B cell (primary cell): ENCODE data around the gene PHF20. TPM values are rescaled to one million over a fixed set of nuclear protein-coding genes. Genes with fewer than 3 reads are reported as not detected.

Experiments
- ATAC-seq: fragments of 200-7000 bp; cut with Tn5 transposase; one replicate; pipeline ENCODE4 v1.10.0; 2021; ENCODE audit warnings: low read depth, mild to moderate bottlenecking, moderate number of reproducible peaks, moderate library complexity
- CTCF ChIA-PET: fragments of 350-600 bp; sonication (Branson Sonifier 250); formaldehyde crosslinking; loops from one replicate; lab custom pipeline; 2021; ENCODE audit warnings: antibody characterized with exemption, inconsistent platforms; lab: Charles Lee
- POLR2A ChIA-PET: fragments of 350-600 bp; sonication (Branson Sonifier 250); formaldehyde crosslinking; loops from one replicate; lab custom pipeline; 2021; ENCODE audit warnings: antibody characterized with exemption; lab: Charles Lee
- DNase-seq: peaks from one replicate; pipeline ENCODE4 v3.0.0; 2013
- H2AFZ ChIP-seq: 2 replicates; pipeline ENCODE4 v1.6.1; 2012; ENCODE audit warnings: mild to moderate bottlenecking, low read depth, low read length; ENCODE audit not compliant: insufficient read depth, poor library complexity, severe bottlenecking
- H3K27ac ChIP-seq, 2 donors: 1 replicate in 1 of 2; 2 replicates in 1 of 2; pipeline ENCODE4 v1.5.1; 2012 to 2013; ENCODE audit warnings: low read length in 2 of 2, mild to moderate bottlenecking in 2 of 2, moderate library complexity in 1 of 2
- H3K27me3 ChIP-seq, 4 experiments: fragments of 200-600 bp in 1 of 4; sonication (generic) in 1 of 4; replicated peaks in 1 of 4; 1 replicate in 2 of 4; 2 replicates in 2 of 4; pipeline versions ENCODE4 v1.6.1 to v1.7.0; 2013 to 2016; ENCODE audit warnings: low read length in 3 of 4, mild to moderate bottlenecking in 2 of 4, mixed read lengths in 1 of 4, moderate library complexity in 1 of 4; ENCODE audit not compliant: insufficient read depth in 4 of 4, control insufficient read depth in 3 of 4; ENCODE audit errors: control extremely low read depth in 1 of 4
- H3K36me3 ChIP-seq, 2 experiments: replicated peaks in 1 of 2; 1 replicate in 1 of 2; 2 replicates in 1 of 2; pipeline versions ENCODE4 v1.6.1 to v1.7.1; 2013; ENCODE audit warnings: low read length in 1 of 2; ENCODE audit not compliant: insufficient read depth in 2 of 2, control insufficient read depth in 1 of 2; ENCODE audit errors: control extremely low read depth in 1 of 2, extremely low read depth in 1 of 2
- H3K4me1 ChIP-seq, 2 donors: fragments of 200-600 bp in 1 of 2; sonication (generic) in 1 of 2; 1 replicate in 1 of 2; 2 replicates in 1 of 2; pipeline versions ENCODE4 v1.5.1 to v1.6.1; 2013 to 2017; ENCODE audit warnings: low read length in 2 of 2; ENCODE audit not compliant: control insufficient read depth in 2 of 2, insufficient read depth in 2 of 2
- H3K4me2 ChIP-seq: replicated peaks from 2 replicates; pipeline ENCODE3; 2012; ENCODE audit warnings: mild to moderate bottlenecking, low read depth, low read length; ENCODE audit not compliant: poor library complexity, severe bottlenecking
- H3K4me3 ChIP-seq, 5 experiments: fragments of 200-600 bp in 1 of 5; sonication (generic) in 1 of 5; 1 replicate in 3 of 5; 2 replicates in 2 of 5; pipeline versions ENCODE4 v1.5.1 to v1.7.0; 2011 to 2016; ENCODE audit warnings: low read length in 4 of 5, mild to moderate bottlenecking in 4 of 5, low read depth in 2 of 5, control low read depth in 1 of 5, moderate library complexity in 1 of 5; ENCODE audit not compliant: insufficient read depth in 1 of 5; ENCODE audit errors: control extremely low read depth in 1 of 5, extremely low read depth in 1 of 5
- H3K79me2 ChIP-seq: fragments of 200-600 bp; sonication (generic); one replicate; pipeline ENCODE4 v1.6.0; 2016; ENCODE audit warnings: low read length; ENCODE audit not compliant: control insufficient read depth, insufficient read depth
- H3K9ac ChIP-seq: fragments of 200-600 bp; sonication (generic); 2 replicates; pipeline ENCODE4 v1.6.1; 2017; ENCODE audit warnings: mild to moderate bottlenecking, low read length, moderate library complexity
- H3K9me3 ChIP-seq, 3 donors: one replicate each; pipeline versions ENCODE4 v1.6.1 to v1.7.1; 2013; ENCODE audit warnings: low read length in 2 of 3; ENCODE audit not compliant: control insufficient read depth in 2 of 3, insufficient read depth in 1 of 3; ENCODE audit errors: control extremely low read depth in 1 of 3
- H4K20me1 ChIP-seq: 2 replicates; pipeline ENCODE4 v1.6.0; 2012; ENCODE audit warnings: mild to moderate bottlenecking, low read length; ENCODE audit not compliant: insufficient read depth, control insufficient read depth, poor library complexity, severe bottlenecking
- H3K27ac Mint-ChIP-seq: one replicate; pipeline ENCODE4 v1.8.0; 2021; ENCODE audit warnings: mixed read lengths
- H3K27me3 Mint-ChIP-seq: one replicate; pipeline ENCODE4 v1.8.0; 2021; ENCODE audit warnings: mixed read lengths
- H3K4me1 Mint-ChIP-seq: one replicate; pipeline ENCODE4 v1.8.0; 2021; ENCODE audit warnings: mixed read lengths
- H3K4me3 Mint-ChIP-seq: one replicate; pipeline ENCODE4 v1.8.0; 2021; ENCODE audit warnings: mixed read lengths
- H3K9me3 Mint-ChIP-seq: one replicate; pipeline ENCODE4 v1.8.0; 2022; ENCODE audit warnings: mixed read lengths; ENCODE audit not compliant: insufficient read depth
- EZH2 ChIP-seq: IDR thresholded peaks from 2 replicates; pipeline ENCODE4 v1.6.1; 2012; ENCODE audit warnings: borderline replicate concordance, low read depth, mild to moderate bottlenecking, moderate library complexity, low read length; ENCODE audit not compliant: insufficient read depth, poor library complexity, severe bottlenecking
- WGBS: methylation state at CpG from one replicate; pipeline ENCODE4 v1.1.5; 2013; ENCODE audit warnings: missing lambda C conversion rate; ENCODE audit not compliant: insufficient coverage; 5-methylcytosine and 5-hydroxymethylcytosine counted together
- intact Hi-C: fragments of 100-400 bp; cut with micrococcal nuclease; formaldehyde crosslinking; loops from one replicate; pipeline ENCODE4 v1.10.0; 2022
- polyA plus RNA-seq: library from polyadenylated mRNA; depleted of rRNA; stranded (reverse); fragments of >200 nt; gene quantifications from 2 replicates; pipeline ENCODE4 v1.2.3, GENCODE V29; 2012
- total RNA-seq, 2 donors: library from RNA; stranded (reverse); fragments of 120-200 nt in 1 of 2; gene quantifications; 1 replicate in 1 of 2; 2 replicates in 1 of 2; pipeline versions ENCODE4 v1.2.3 to v1.2.4, GENCODE V29; 2013 to 2022
- TF ChIP-seq, protein P1 (sequence below): fragments of 200-600 bp; IDR thresholded peaks from one replicate; pipeline ENCODE4 v1.8.0; 2022; ENCODE audit warnings: antibody characterized with exemption, mild to moderate bottlenecking

The PHF20 gene
- total and polyA plus RNA-seq, 2 donors (not counting 1 experiment from before 2014, with no cell fraction given) = 53.6 to 92.3 TPM

DNA sequence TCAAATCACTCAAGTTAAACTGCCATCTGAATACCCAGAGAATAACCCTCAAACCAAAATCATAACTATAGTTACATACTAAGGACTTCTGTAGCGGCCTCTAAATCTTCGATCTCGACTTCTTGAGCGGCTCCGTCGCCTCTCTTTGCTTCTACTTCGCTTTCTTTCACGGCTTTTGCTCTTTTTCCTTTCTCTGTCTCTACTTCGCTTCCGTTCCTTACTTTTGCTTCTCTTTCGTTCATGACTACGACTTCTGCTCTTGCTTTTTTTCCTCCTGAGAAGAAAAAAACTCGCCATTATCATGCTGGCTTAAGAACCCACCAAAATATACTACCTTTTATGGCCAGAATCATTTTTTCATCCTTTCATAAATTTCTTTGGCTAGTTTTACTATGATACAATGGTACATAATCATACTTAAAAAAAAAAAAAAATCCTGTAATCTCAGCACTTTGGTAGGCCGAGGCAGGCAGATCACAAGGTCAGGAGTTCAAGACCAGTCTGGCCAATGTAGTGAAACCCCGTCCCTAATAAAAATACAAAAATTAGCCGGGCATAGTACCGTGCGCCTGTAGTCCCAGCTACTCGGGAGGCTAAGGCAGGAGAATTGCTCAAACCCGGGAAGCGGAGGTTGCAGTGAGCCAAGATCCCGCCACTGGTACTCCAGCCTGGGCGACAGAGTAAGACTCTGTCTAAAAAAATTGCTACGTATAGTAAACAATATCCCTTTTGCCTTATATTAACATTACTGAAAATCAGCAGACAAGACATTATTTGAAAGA is 39.8 kb upstream of the PHF20 start:
- Histone ChIP-seq H3K27me3 (no peaks in the 10 kb centered on the region), H3K9me3 (no peaks in the 10 kb centered on the region), H2AFZ (no peak overlapping the region), H3K9ac (no peak overlapping the region), H3K79me2 (peaks cover 98% of the 10 kb centered on the region), H4K20me1 (peaks cover 99% of the 10 kb centered on the region), H3K36me3 (peaks cover 3 to 95% of the 10 kb centered on the region in 2 experiments), H3K27ac (no peak overlapping the region), H3K4me1 (peaks cover 15 to 20% of the 10 kb centered on the region in 2 donors), H3K4me3 (no peak overlapping the region), H3K4me2 (no peak overlapping the region)
- WGBS = 96% methylated on average over 20 of the region's 24 CpGs
- ChIA-PET CTCF (no interaction called here), POLR2A (no interaction called here)
- H3K27me3 Mint-ChIP-seq = no peaks in the 10 kb centered on the region
- intact Hi-C loops = loop anchor here (2.0 kb wide), 1 partner anchor 17 kb away; no protein-coding TSS in a partner anchor
- ATAC-seq = no peak
- TF ChIP-seq, protein P1, sequence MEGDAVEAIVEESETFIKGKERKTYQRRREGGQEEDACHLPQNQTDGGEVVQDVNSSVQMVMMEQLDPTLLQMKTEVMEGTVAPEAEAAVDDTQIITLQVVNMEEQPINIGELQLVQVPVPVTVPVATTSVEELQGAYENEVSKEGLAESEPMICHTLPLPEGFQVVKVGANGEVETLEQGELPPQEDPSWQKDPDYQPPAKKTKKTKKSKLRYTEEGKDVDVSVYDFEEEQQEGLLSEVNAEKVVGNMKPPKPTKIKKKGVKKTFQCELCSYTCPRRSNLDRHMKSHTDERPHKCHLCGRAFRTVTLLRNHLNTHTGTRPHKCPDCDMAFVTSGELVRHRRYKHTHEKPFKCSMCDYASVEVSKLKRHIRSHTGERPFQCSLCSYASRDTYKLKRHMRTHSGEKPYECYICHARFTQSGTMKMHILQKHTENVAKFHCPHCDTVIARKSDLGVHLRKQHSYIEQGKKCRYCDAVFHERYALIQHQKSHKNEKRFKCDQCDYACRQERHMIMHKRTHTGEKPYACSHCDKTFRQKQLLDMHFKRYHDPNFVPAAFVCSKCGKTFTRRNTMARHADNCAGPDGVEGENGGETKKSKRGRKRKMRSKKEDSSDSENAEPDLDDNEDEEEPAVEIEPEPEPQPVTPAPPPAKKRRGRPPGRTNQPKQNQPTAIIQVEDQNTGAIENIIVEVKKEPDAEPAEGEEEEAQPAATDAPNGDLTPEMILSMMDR = no peak
- TF ChIP-seq EZH2 = no peak
- H3K9me3 Mint-ChIP-seq = no peaks in the 10 kb centered on the region
- no peak overlapping the region for H3K27ac Mint-ChIP-seq
- no peak overlapping the region for H3K4me3 Mint-ChIP-seq
- no peak for DNase-seq
- peaks cover 36% of the 10 kb centered on the region for H3K4me1 Mint-ChIP-seq

DNA sequence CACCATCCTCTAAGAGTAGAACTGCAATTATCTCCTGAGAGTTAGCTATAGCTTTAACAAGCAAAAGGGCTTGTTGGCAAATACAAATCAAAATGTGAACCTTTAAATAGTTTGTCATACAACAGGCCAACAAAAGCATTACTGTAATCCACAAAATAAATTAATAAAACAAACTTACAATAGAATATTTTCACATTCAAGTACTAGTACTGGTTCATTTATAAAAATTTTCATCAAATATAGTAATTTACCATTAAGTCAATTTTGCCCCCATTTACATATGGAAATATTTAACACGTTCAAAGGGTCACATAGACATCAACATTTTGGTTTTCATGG is 39.2 kb upstream of the PHF20 start:
- Histone ChIP-seq H3K27ac (no peak overlapping the region), H3K4me3 (no peak overlapping the region), H3K79me2 (peaks cover 99% of the 10 kb centered on the region), H3K9ac (no peak overlapping the region), H2AFZ (no peak overlapping the region), H3K9me3 (no peaks in the 10 kb centered on the region), H3K4me2 (no peak overlapping the region), H3K36me3 (peaks cover 3 to 93% of the 10 kb centered on the region in 2 experiments), H3K4me1 (peaks cover 15 to 20% of the 10 kb centered on the region in 2 donors), H4K20me1 (peaks cover 99% of the 10 kb centered on the region), H3K27me3 (no peaks in the 10 kb centered on the region)
- Mint-ChIP-seq H3K4me3 (no peak overlapping the region), H3K27ac (no peak overlapping the region), H3K4me1 (peaks cover 36% of the 10 kb centered on the region), H3K9me3 (no peaks in the 10 kb centered on the region), H3K27me3 (no peaks in the 10 kb centered on the region)
- intact Hi-C loops = no loop called here
- ChIA-PET POLR2A (no interaction called here), CTCF (no interaction called here)
- TF ChIP-seq, protein P1 = no peak
- TF ChIP-seq EZH2 = no peak
- ATAC-seq (no peak), DNase-seq (no peak)
- WGBS = 67% methylated on average over 1 of the region's 1 CpG
